Astrocyte (in vitro differentiated cells and primary cell): Measurements from ENCODE around the gene SAE1.

Experiments used
- EZH2 ChIP-seq: IDR thresholded peaks from 2 replicates; pipeline ENCODE4 v1.6.1; 2012; ENCODE audit warnings: mild to moderate bottlenecking, low read length, inconsistent platforms; ENCODE audit not compliant: insufficient read depth
- TF ChIP-seq, protein P1 (sequence below): IDR thresholded peaks from 2 replicates; pipeline ENCODE4 v1.5.1; 2011; ENCODE audit warnings: low read depth, mild to moderate bottlenecking, inconsistent platforms, low read length, moderate library complexity; ENCODE audit not compliant: insufficient read depth

DNA sequence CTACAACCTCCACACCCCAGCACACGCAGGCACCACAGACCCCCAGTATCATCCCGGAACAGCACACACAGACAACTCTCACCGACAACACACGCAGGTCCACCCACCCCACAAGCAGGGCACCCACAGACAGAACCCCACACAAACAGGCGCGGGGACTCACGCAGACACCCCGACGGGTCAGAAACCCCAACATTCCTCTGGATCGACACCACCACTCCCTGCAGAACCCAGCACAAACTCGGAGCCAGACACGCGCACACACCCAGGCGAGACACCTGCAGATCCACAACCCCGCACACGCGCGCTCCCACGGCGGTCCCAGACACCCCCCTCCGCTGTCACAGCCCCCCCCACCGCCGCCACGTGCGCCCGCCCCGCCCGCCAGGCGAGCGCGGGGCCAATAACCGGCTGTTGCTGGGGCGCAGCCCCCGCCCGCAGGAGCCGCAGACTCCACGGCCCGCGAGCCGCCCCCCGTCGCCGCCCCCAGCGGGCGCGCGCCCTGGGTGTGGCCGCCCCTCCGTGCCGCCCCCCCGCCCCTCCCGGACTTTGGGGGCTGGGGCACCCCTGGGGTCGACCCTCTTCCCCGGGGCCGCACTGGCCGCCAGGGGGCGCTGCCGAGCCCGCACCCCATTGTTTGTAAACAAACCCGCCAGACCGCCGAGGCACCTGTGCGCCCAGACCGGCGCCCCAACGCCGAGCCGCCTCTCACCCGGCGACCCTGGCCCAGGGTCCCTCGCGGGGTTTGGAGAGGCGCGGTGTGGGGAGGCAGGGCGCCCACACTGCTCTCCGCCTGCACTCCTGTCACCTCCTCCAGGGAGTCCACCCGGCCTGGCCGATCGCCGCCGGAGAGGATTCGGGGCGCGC, 99.7 kb downstream of the SAE1 start:
- TF ChIP-seq, protein P1, sequence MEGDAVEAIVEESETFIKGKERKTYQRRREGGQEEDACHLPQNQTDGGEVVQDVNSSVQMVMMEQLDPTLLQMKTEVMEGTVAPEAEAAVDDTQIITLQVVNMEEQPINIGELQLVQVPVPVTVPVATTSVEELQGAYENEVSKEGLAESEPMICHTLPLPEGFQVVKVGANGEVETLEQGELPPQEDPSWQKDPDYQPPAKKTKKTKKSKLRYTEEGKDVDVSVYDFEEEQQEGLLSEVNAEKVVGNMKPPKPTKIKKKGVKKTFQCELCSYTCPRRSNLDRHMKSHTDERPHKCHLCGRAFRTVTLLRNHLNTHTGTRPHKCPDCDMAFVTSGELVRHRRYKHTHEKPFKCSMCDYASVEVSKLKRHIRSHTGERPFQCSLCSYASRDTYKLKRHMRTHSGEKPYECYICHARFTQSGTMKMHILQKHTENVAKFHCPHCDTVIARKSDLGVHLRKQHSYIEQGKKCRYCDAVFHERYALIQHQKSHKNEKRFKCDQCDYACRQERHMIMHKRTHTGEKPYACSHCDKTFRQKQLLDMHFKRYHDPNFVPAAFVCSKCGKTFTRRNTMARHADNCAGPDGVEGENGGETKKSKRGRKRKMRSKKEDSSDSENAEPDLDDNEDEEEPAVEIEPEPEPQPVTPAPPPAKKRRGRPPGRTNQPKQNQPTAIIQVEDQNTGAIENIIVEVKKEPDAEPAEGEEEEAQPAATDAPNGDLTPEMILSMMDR: peak; percentile 16
- no peak for TF ChIP-seq EZH2
